ENCODE data around the gene METAP1D. TPM values are rescaled to one million over a fixed set of nuclear protein-coding genes. Genes with fewer than 3 reads are reported as not detected.

METAP1D gene
- total RNA-seq, 1 donor from 2014 or later: 8.2 TPM

DNA sequence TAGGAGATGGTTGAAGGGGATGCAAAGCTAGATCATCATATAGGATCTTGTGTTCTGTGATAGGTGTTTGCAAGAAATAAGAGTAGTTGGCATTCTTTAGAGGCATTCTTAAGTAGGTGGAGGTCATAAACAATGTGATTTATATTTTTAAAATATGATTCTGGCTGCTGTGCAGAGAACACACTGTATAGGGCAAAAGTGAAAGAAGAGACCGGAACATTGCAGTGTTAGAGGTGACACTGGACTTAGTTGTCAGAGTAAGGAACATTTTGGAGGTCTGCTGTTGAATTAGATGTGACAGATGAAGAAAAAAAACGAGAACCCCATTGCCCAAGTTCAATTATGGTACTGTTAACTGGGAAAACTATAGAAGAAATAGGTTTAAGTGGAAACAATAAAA is 39.8 kb upstream of the METAP1D start:
- Histone ChIP-seq H4K20me1 (ENCODE audit: low read depth) (no peaks in the 10 kb centered on the region), H3K9me3 (ENCODE audit: low read depth) (no peaks in the 10 kb centered on the region), H3F3A (ENCODE audit: low read depth) (peaks cover 31% of the 10 kb centered on the region), H3K9ac (no peak overlapping the region), H3K36me3 (no peaks in the 10 kb centered on the region), H3K27me3 (no peaks in the 10 kb centered on the region), H3K4me2 (no peak overlapping the region), H3K4me3 (no peak overlapping the region), H2AFZ (replicated peaks) (no peak overlapping the region), H3K27ac (no peak overlapping the region), H3K4me1 (peaks cover 20% of the 10 kb centered on the region), H3K79me2 (ENCODE audit: low read depth) (peaks cover 8% of the 10 kb centered on the region)
- Mint-ChIP-seq H3K36me3 (peaks cover 7% of the 10 kb centered on the region), H3K9me3 (no peaks in the 10 kb centered on the region), H3K27me3 (ENCODE audit: insufficient read depth, low read depth) (no peaks in the 10 kb centered on the region), H3K4me1 (no peaks in the 10 kb centered on the region), H3K27ac (no peak overlapping the region), H3K4me3 (no peak overlapping the region)
- TF ChIP-seq EZH2 (IDR thresholded peaks at IDR 0.05) (no peak), EZH2phosphoT487 (IDR thresholded peaks at IDR 0.05) (no peak)
- TF ChIP-seq, protein P1, sequence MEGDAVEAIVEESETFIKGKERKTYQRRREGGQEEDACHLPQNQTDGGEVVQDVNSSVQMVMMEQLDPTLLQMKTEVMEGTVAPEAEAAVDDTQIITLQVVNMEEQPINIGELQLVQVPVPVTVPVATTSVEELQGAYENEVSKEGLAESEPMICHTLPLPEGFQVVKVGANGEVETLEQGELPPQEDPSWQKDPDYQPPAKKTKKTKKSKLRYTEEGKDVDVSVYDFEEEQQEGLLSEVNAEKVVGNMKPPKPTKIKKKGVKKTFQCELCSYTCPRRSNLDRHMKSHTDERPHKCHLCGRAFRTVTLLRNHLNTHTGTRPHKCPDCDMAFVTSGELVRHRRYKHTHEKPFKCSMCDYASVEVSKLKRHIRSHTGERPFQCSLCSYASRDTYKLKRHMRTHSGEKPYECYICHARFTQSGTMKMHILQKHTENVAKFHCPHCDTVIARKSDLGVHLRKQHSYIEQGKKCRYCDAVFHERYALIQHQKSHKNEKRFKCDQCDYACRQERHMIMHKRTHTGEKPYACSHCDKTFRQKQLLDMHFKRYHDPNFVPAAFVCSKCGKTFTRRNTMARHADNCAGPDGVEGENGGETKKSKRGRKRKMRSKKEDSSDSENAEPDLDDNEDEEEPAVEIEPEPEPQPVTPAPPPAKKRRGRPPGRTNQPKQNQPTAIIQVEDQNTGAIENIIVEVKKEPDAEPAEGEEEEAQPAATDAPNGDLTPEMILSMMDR (IDR thresholded peaks at IDR 0.05): no peak
- no peak for DNase-seq (ENCODE audit: low spot score)

DNA sequence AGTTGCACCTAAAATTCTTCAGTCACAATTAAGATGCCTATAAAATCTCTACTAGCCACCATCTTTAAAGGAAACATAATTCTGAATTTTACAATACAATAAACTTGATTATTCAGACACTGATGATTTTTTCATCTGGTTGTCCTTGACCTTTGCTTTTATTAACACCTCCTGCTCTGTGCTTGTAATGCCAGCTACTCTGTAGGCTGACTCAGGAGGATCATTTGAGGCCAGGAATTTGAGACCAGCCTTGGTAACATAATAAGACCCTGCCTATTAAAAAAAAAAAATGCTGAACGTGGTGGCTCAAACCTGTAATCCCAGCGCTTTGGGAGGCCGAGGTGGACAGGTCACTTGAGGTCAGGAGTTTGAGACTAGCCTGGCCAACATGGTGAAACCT is 39.2 kb upstream of the METAP1D start:
- H3K27ac ChIP-seq: no peak overlapping the region
- no peaks in the 10 kb centered on the region for H3K36me3 ChIP-seq
- peaks cover 26% of the 10 kb centered on the region for H3K4me1 ChIP-seq
- DNase-seq (ENCODE audit: low spot score): no peak
- Mint-ChIP-seq H3K27ac (no peak overlapping the region), H3K9me3 (no peaks in the 10 kb centered on the region), H3K4me3 (no peak overlapping the region), H3K4me1 (no peaks in the 10 kb centered on the region), H3K27me3 (ENCODE audit: insufficient read depth, low read depth) (no peaks in the 10 kb centered on the region), H3K36me3 (peaks cover 5% of the 10 kb centered on the region)
- no peaks in the 10 kb centered on the region for H3K9me3 ChIP-seq (ENCODE audit: low read depth)
- no peaks in the 10 kb centered on the region for H4K20me1 ChIP-seq (ENCODE audit: low read depth)
- H3K27me3 ChIP-seq: no peaks in the 10 kb centered on the region
- no peak overlapping the region for H3K4me2 ChIP-seq
- TF ChIP-seq, protein P1 (IDR thresholded peaks at IDR 0.05): no peak
- TF ChIP-seq EZH2 (IDR thresholded peaks at IDR 0.05): no peak
- TF ChIP-seq EZH2phosphoT487 (IDR thresholded peaks at IDR 0.05): no peak
- peaks cover 32% of the 10 kb centered on the region for H3F3A ChIP-seq (ENCODE audit: low read depth)
- peaks cover 9% of the 10 kb centered on the region for H3K79me2 ChIP-seq (ENCODE audit: low read depth)
- H2AFZ ChIP-seq (replicated peaks): no peak overlapping the region
- no peak overlapping the region for H3K9ac ChIP-seq
- H3K4me3 ChIP-seq: no peak overlapping the region

DNA sequence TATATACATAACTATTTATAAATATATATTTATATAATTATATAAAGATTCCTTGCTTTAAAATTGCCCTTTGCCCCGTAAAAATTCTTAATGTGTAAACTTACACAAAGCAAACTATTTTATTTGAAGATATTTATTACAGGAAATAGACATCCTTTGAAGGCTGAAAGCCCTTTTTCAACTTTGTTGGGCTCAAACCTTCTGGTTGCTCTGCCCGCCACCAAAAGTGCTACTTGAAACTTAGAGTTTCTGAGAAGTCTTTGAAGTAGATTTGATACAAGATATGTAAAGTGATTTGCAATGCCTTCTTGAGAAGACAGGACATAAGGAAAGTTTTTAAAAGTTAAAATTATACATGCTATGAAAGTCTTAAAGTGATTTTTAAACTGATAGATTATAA is 36.6 kb upstream of the METAP1D start:
- H3K36me3 Mint-ChIP-seq: peaks cover 11% of the 10 kb centered on the region
- H3K27me3 Mint-ChIP-seq (ENCODE audit: insufficient read depth, low read depth): no peaks in the 10 kb centered on the region
- Histone ChIP-seq H3K4me3 (no peak overlapping the region), H3K27ac (no peak overlapping the region), H2AFZ (replicated peaks) (no peak overlapping the region), H4K20me1 (ENCODE audit: low read depth) (no peaks in the 10 kb centered on the region), H3K4me2 (peak overlapping the region; percentile 37), H3K9ac (no peak overlapping the region), H3K27me3 (no peaks in the 10 kb centered on the region), H3K36me3 (peaks cover 8% of the 10 kb centered on the region), H3K9me3 (ENCODE audit: low read depth) (no peaks in the 10 kb centered on the region), H3F3A (ENCODE audit: low read depth) (peaks cover 42% of the 10 kb centered on the region), H3K79me2 (ENCODE audit: low read depth) (peaks cover 9% of the 10 kb centered on the region), H3K4me1 (peaks cover 45% of the 10 kb centered on the region)
- no peaks in the 10 kb centered on the region for H3K4me1 Mint-ChIP-seq
- H3K4me3 Mint-ChIP-seq: no peak overlapping the region
- TF ChIP-seq EZH2phosphoT487 (IDR thresholded peaks at IDR 0.05) (no peak), EZH2 (IDR thresholded peaks at IDR 0.05) (no peak)
- TF ChIP-seq, protein P1 (IDR thresholded peaks at IDR 0.05): no peak
- H3K27ac Mint-ChIP-seq: no peak overlapping the region
- no peaks in the 10 kb centered on the region for H3K9me3 Mint-ChIP-seq
- DNase-seq (ENCODE audit: low spot score): peak; percentile 6

Measured in neural progenitor cell (in vitro differentiated cells).